Thyroid gland (tissue), 4 donors: ENCODE measurements around the gene PARD6B. TPM values are rescaled to one million over a fixed set of nuclear protein-coding genes. Genes with fewer than 3 reads are reported as not detected.

Experiments
- DNase-seq, 2 donors: peaks; one replicate each; pipeline ENCODE4 v3.0.0-alpha.2; 2019
- H3K27ac ChIP-seq, 3 donors: fragments of 200-600 bp; sonication (generic); 1 replicate in 2 of 3; 2 replicates in 1 of 3; pipeline ENCODE4 v1.5.1; 2016 to 2019; ENCODE audit warnings: mild to moderate bottlenecking in 1 of 3, moderate library complexity in 1 of 3
- H3K27me3 ChIP-seq: fragments of 200-600 bp; sonication (generic); one replicate; pipeline ENCODE4 v1.5.1; 2019
- H3K36me3 ChIP-seq, 2 donors: fragments of 200-600 bp; sonication (generic); one replicate each; pipeline ENCODE4 v1.5.1; 2016 to 2019
- H3K4me1 ChIP-seq, 2 donors: fragments of 200-600 bp; sonication (generic); one replicate each; pipeline ENCODE4 v1.5.1; 2017 to 2019
- H3K4me3 ChIP-seq, 3 donors: fragments of 200-600 bp; sonication (generic); replicated peaks in 1 of 3; 1 replicate in 2 of 3; 2 replicates in 1 of 3; pipeline ENCODE4 v1.5.1; 2016; ENCODE audit warnings: mild to moderate bottlenecking in 1 of 3
- H3K9me3 ChIP-seq: fragments of 200-600 bp; sonication (generic); one replicate; pipeline ENCODE4 v1.5.1; 2017
- CTCF ChIP-seq, 6 experiments: fragments of 200-600 bp in 3 of 6; fragments of 450-650 bp in 3 of 6; sonication (generic) in 3 of 6; IDR thresholded peaks; one replicate each; pipeline ENCODE4 v1.5.1; 2016 to 2019; ENCODE audit warnings: antibody characterized with exemption in 6 of 6, mild to moderate bottlenecking in 2 of 6, inconsistent platforms in 1 of 6, moderate library complexity in 1 of 6
- POLR2A ChIP-seq, 2 donors: fragments of 450-650 bp; IDR thresholded peaks; one replicate each; pipeline ENCODE4 v1.6.1; 2017; ENCODE audit warnings: antibody characterized with exemption in 2 of 2, mild to moderate bottlenecking in 2 of 2, moderate library complexity in 1 of 2
- WGBS, 2 donors: methylation state at CpG; one replicate each; pipeline ENCODE4 v1.1.5; 2017; 5-methylcytosine and 5-hydroxymethylcytosine counted together
- intact Hi-C: fragments of 100-400 bp; cut with DNase I; formaldehyde crosslinking; loops from one replicate; pipeline ENCODE4 v1.15.1; 2023
- total RNA-seq, 4 donors: library from RNA; depleted of rRNA; stranded (reverse); fragments of >200 nt; gene quantifications; one replicate each; pipeline ENCODE4 v1.2.3, GENCODE V29; 2016

Gene PARD6B
- total RNA-seq, 4 donors from 2014 or later: 14.3 to 18.1 (median 17.7) TPM

GRCh38 chr20:50802289-50802688 lies 70.9 kb downstream of the PARD6B start:
- no peak overlapping the region for H3K4me3 ChIP-seq
- TF ChIP-seq POLR2A (IDR thresholded peaks at IDR 0.05) (no peak), CTCF (IDR thresholded peaks at IDR 0.05) (no peak)
- H3K27me3 ChIP-seq: no peaks in the 10 kb centered on the region
- H3K27ac ChIP-seq: no peak overlapping the region
- H3K9me3 ChIP-seq: no peaks in the 10 kb centered on the region
- DNase-seq: no peak
- 92 to 96% methylated on average over 7 to 8 of the region's 8 CpGs for WGBS, 2 donors
- H3K4me1 ChIP-seq: peaks cover 0 to 15% of the 10 kb centered on the region in 2 donors
- intact Hi-C loops: no loop called here
- no peaks in the 10 kb centered on the region for H3K36me3 ChIP-seq

- no peaks in the 10 kb centered on the region for H3K27me3 ChIP-seq
- H3K27ac ChIP-seq: no peak overlapping the region
- intact Hi-C loops: no loop called here
- WGBS, 2 donors: 59 to 70% methylated on average over 11 of the region's 11 CpGs
- no peak overlapping the region for H3K4me3 ChIP-seq
- H3K9me3 ChIP-seq: no peaks in the 10 kb centered on the region
- H3K4me1 ChIP-seq: peaks cover 0 to 5% of the 10 kb centered on the region in 2 donors
- DNase-seq: no peak
- TF ChIP-seq CTCF (IDR thresholded peaks at IDR 0.05): no peak
- H3K36me3 ChIP-seq: no peaks in the 10 kb centered on the region
Measured at GRCh38 chr20:50804437-50805348, 73.3 kb downstream of the PARD6B start.

- Histone ChIP-seq H3K27ac (no peak overlapping the region), H3K27me3 (no peaks in the 10 kb centered on the region), H3K4me3 (no peak overlapping the region), H3K9me3 (no peaks in the 10 kb centered on the region), H3K4me1 (no peaks in the 10 kb centered on the region), H3K36me3 (no peaks in the 10 kb centered on the region)
- WGBS, 2 donors: 96 to 100% methylated on average over 1 of the region's 1 CpG
- TF ChIP-seq CTCF (IDR thresholded peaks at IDR 0.05): no peak
- TF ChIP-seq POLR2A (IDR thresholded peaks at IDR 0.05): no peak
- intact Hi-C loops: no loop called here
- no peak for DNase-seq
Measured at GRCh38 chr20:50805349-50805684, 73.9 kb downstream of the PARD6B start.

GRCh38 chr20:50806126-50806768 lies 74.9 kb downstream of the PARD6B start:
- Histone ChIP-seq H3K9me3 (no peaks in the 10 kb centered on the region), H3K27me3 (no peaks in the 10 kb centered on the region), H3K4me1 (no peaks in the 10 kb centered on the region), H3K4me3 (no peak overlapping the region), H3K27ac (no peak overlapping the region), H3K36me3 (no peaks in the 10 kb centered on the region)
- 90 to 94% methylated on average over 5 of the region's 5 CpGs for WGBS, 2 donors
- intact Hi-C loops: no loop called here
- no peak for DNase-seq
- no peak for TF ChIP-seq CTCF (IDR thresholded peaks at IDR 0.05)
- TF ChIP-seq POLR2A (IDR thresholded peaks at IDR 0.05): no peak

Other genes starting within 250 kb of the PARD6B start
- gene PTPN1, start 221.2 kb upstream of the PARD6B start, total RNA-seq: 10 to 100 TPM; 20.5 to 28.8 (median 24.9) TPM
- gene RIPOR3, start 40.0 kb upstream of the PARD6B start, total RNA-seq: 10 to 100 TPM in 1 of 4 donors, 1 to 10 TPM in 3; 6.2 to 23.9 (median 9.5) TPM
- gene BCAS4, start 63.5 kb downstream of the PARD6B start, total RNA-seq: 10 to 100 TPM in 3 of 4 donors, 1 to 10 TPM in 1; 6.6 to 15.7 (median 13.1) TPM
- gene ADNP, start 199.9 kb downstream of the PARD6B start, total RNA-seq: 10 to 100 TPM; 55.5 to 68.9 (median 63.5) TPM
- 10 to 100 TPM; 48.8 to 83.1 (median 60.2) TPM for gene DPM1, start 227.0 kb downstream of the PARD6B start, total RNA-seq
- gene MOCS3, start 227.2 kb downstream of the PARD6B start, total RNA-seq: 1 to 10 TPM; 6.7 to 7.8 (median 7.6) TPM